Measurements from ENCODE around the gene WDR1. TPM values are rescaled to one million over a fixed set of nuclear protein-coding genes. Genes with fewer than 3 reads are reported as not detected.

The WDR1 gene
- total RNA-seq, 1 experiment from 2014 or later = 367 TPM

DNA sequence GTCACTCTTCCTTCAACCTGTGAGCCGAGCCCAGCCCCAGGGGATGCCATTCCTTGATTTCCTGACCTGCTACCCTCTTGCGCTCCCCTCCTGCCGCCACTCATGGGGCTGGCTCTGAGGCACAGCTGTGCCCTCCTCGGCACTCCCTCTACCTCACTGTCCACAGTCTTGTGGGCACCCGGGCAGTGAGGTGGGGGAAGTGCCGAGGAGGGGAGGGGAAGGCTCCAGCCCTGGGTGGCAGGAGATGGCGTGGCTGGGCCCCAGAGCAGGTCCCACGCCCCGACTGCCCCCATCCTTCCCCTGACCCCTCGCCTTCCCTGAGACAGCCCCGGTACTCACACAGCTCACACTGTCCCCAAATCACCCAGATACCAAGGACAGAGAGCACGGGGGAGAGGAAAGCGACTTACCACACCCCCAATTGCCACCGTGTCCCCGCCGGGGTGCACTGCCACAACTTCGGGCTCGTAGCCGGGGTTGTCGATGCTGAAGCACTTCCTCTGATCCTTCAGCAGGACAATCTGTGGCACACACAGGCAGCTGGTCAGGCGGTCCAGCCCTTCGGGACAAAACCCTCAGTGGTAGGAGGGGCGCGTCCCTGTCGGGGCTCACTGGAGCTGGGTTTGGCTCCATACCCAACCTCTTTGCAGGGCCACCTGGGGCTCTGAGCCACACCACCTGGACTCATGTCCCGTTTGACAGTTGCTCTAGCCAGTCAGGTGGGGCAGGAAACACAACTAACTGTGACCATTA, 37.9 kb downstream of the WDR1 start:
- Mint-ChIP-seq H3K27me3 (ENCODE audit: low read depth) (no peaks in the 10 kb centered on the region; the same call in 1 of the 2 replicates), H3K36me3 (ENCODE audit: insufficient read depth in 1 of 3, low read depth in 3 of 3) (peaks cover 44 to 97% (median 97%) of the 10 kb centered on the region in 3 experiments; a peak in 6 of 7 replicates), H3K9me3 (no peaks in the 10 kb centered on the region), H3K4me1 (no peaks in the 10 kb centered on the region), H3K4me3 (no peak overlapping the region), H3K27ac (no peak overlapping the region)
- no peak overlapping the region for H4K8ac ChIP-seq (replicated peaks; ENCODE audit: insufficient read length, low read depth, low read length)
- H2BK5ac ChIP-seq (ENCODE audit: insufficient read length, low read length) = no peak overlapping the region
- no peaks in the 10 kb centered on the region for H3K4me1 ChIP-seq (ENCODE audit: insufficient read depth, low read length)
- H4K20me1 ChIP-seq (ENCODE audit: control insufficient read depth, insufficient read depth, insufficient read length) = peaks cover 3% of the 10 kb centered on the region
- H4K5ac ChIP-seq (ENCODE audit: insufficient read length, low read depth, low read length) = no peak overlapping the region
- TF ChIP-seq, protein P1, sequence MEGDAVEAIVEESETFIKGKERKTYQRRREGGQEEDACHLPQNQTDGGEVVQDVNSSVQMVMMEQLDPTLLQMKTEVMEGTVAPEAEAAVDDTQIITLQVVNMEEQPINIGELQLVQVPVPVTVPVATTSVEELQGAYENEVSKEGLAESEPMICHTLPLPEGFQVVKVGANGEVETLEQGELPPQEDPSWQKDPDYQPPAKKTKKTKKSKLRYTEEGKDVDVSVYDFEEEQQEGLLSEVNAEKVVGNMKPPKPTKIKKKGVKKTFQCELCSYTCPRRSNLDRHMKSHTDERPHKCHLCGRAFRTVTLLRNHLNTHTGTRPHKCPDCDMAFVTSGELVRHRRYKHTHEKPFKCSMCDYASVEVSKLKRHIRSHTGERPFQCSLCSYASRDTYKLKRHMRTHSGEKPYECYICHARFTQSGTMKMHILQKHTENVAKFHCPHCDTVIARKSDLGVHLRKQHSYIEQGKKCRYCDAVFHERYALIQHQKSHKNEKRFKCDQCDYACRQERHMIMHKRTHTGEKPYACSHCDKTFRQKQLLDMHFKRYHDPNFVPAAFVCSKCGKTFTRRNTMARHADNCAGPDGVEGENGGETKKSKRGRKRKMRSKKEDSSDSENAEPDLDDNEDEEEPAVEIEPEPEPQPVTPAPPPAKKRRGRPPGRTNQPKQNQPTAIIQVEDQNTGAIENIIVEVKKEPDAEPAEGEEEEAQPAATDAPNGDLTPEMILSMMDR (conservative IDR thresholded peaks at IDR 0.05) = no peak
- WGBS (ENCODE audit: extremely low coverage, insufficient read length, low lambda C conversion rate) = no CpG with 5 or more reads among the region's 26 CpGs
- H3K9ac ChIP-seq (ENCODE audit: extremely low read depth, insufficient read length, low read length) = no peak overlapping the region
- no peak overlapping the region for H2AFZ ChIP-seq (ENCODE audit: low read length)
- no peak overlapping the region for H3T11ph ChIP-seq (ENCODE audit: low read length)
- H3K23me2 ChIP-seq (ENCODE audit: insufficient read length, low read depth, low read length, poor library complexity, severe bottlenecking) = peaks cover 3% of the 10 kb centered on the region
- H3K4ac ChIP-seq (ENCODE audit: low read depth, low read length) = no peak overlapping the region
- no peak overlapping the region for H3K4me2 ChIP-seq (ENCODE audit: insufficient read depth, insufficient read length, low read length)
- H3K79me2 ChIP-seq (ENCODE audit: insufficient read depth, low read length) = no peaks in the 10 kb centered on the region
- H3K18ac ChIP-seq (ENCODE audit: insufficient read length, low read depth, low read length) = no peak overlapping the region
- H3K23ac ChIP-seq (ENCODE audit: insufficient read length, low read depth, low read length) = no peak overlapping the region
- DNase-seq = no peak
- H2BK120ac ChIP-seq (ENCODE audit: low read depth, low read length, poor library complexity, severe bottlenecking) = no peak overlapping the region
- no peak overlapping the region for H3K56ac ChIP-seq (ENCODE audit: insufficient read length, low read depth, low read length)
- no peak overlapping the region for H2AK5ac ChIP-seq (ENCODE audit: insufficient read length, low read length)
- no peak overlapping the region for H2BK20ac ChIP-seq (ENCODE audit: low read depth, low read length, poor library complexity, severe bottlenecking)
- no peak overlapping the region for H2BK15ac ChIP-seq (ENCODE audit: low read depth, low read length)
- H3K27me3 ChIP-seq (ENCODE audit: insufficient read depth, low read length) = no peaks in the 10 kb centered on the region
- no peaks in the 10 kb centered on the region for H3K79me1 ChIP-seq (ENCODE audit: insufficient read depth, low read depth, low read length, poor library complexity, severe bottlenecking)
- no peak overlapping the region for H2BK12ac ChIP-seq (ENCODE audit: insufficient read length, low read depth, low read length)
- no peak overlapping the region for H3K27ac ChIP-seq (ENCODE audit: insufficient read length, low read depth, low read length)
- no peak overlapping the region for H3K14ac ChIP-seq (ENCODE audit: insufficient read depth, low read length)
- no peak overlapping the region for H4K91ac ChIP-seq (ENCODE audit: insufficient read length, low read depth, low read length)
- H3K9me3 ChIP-seq (ENCODE audit: control insufficient read depth, low read depth, low read length) = no peaks in the 10 kb centered on the region

All from H9 (cell line).